Left renal pelvis (tissue), 4 donors: ENCODE results near the gene RSPH6A. TPM values are rescaled to one million over a fixed set of nuclear protein-coding genes. Genes with fewer than 3 reads are reported as not detected.
"Not testable (repeated sequence)": the region's sequence is repeated elsewhere in the genome, so short reads cannot be mapped to it uniquely, and the experiment has no call there.

Experiments
- DNase-seq, 4 donors: peaks; one replicate each; pipeline ENCODE4 v3.0.0-alpha.2; 2013; ENCODE audit warnings: low read depth in 4 of 4, low spot score in 3 of 4
- polyA plus RNA-seq, 4 donors: library from polyadenylated mRNA; unstranded; fragments of 120-200 nt; gene quantifications; one replicate each; pipeline ENCODE4 v1.2.1, GENCODE V29; 2013; ENCODE audit not compliant: insufficient read length in 4 of 4

The RSPH6A gene
- polyA plus RNA-seq, 4 donors: not detected

DNA sequence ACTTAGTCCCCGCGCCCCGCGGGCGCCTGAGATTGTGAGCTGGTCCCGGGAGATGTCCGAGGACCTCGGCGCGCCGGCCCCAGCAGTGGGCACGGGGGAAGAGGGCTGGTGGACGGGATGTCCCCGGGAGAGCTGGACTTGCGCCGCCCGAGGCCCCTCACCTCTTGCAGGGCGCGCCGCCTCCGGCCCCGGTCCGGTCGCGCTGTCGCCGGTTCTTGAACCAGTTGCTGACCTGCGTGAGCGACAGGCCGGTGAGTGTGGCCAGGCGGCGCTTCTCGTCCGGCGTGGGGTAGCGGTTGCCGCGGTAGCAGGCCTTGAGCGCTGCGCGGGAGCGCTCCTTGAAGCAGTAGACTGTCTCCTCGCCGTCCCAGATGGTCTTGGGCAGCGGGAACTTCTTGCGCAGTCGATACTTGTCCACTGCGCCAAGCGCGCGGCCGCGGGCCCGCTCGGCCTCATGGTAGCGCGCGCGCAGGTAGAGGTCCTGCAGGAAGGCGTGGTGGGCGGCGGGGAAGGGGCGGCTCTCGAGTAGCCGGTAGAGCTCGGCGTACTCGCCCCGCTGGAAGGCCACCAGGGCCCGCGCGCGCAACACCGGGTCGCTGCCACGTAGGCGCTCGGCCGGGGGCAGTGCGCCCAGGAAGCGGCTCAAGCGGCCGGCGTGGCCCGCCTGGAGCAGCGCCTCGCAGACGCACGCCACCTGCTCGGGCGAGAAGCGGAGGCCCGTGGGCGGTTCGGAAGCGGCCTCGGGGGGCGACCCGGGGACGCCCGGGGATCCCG, 47.0 kb downstream of the RSPH6A start:
- no peak for DNase-seq

DNA sequence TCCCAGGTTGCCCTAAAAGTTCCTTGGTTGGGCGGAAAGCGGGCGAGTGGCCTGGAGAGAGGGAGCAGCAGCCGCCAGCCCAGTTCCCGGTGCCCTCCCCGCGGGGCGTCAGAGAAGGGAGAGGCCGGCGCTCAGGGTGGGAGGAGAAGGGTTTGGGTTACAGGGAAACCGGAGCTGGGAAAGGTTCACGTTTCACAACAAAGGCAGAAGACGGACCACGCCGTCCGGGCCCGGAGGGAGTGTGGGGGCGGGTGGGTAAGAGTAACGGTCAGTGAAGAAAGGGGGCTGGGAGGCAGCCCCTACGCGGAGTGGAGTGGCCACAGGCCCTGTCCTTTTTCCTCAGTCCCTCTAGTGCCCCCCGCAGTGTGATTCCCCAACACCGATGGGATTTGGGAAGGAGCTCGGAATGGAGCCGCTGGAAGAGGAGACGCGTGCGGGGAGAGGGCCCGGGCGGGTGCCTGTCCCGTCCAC, 47.7 kb downstream of the RSPH6A start:
- peak; percentile 75 to 87 (median 79) for DNase-seq

DNA sequence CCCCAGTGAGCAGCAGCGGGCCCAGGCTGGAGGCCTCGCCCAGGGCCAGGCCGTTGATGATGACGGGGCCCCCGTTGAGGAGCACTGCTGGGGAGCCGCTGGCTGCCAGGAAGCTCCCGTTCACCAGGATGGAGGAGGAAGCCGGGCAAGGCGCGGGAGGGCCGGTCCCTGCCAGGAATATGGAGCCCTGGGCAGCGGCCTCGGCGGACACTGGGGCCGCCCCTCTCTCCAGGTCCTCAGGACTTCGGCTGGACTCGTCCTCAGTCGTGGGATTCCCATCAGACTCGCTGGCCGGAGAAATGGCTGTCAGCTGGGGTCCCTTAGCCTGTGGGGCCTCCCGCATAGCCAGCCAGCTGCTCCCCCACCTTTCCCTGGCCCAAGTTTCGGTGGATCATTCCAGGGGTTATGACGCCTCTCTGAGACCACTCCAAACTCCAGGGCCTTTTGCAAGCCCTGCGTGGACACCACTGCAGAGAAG, 48.2 kb downstream of the RSPH6A start:
- DNase-seq: no peak

DNA sequence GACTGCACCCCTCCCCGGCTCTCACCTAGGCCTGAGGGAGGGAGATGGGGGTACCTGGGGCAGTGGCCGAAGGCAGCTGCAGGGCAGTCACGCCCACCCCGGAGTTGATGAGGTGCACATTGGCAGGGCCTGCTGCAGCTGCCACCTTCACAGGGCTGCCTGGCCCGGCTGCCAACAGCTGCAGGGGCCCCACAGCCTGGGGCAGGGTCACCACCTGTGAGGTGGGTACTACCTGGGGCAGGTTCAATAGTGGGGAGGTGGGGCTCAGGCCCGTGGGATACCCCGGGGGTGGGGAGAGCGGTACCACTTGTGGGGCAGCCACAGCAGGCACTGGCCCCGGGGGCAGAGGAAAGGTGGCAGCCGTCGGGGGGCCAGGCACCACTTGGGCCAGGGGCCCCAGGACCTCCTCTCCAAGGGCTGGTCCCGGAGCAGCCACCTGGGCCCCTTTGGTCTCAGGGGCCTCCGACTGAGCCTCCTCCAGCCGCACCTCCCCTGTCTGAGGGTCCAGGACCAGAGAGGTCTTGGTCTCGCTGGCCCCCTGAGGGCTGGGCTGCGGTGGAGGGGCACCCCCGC, 48.7 kb downstream of the RSPH6A start:
- no peak for DNase-seq

DNA sequence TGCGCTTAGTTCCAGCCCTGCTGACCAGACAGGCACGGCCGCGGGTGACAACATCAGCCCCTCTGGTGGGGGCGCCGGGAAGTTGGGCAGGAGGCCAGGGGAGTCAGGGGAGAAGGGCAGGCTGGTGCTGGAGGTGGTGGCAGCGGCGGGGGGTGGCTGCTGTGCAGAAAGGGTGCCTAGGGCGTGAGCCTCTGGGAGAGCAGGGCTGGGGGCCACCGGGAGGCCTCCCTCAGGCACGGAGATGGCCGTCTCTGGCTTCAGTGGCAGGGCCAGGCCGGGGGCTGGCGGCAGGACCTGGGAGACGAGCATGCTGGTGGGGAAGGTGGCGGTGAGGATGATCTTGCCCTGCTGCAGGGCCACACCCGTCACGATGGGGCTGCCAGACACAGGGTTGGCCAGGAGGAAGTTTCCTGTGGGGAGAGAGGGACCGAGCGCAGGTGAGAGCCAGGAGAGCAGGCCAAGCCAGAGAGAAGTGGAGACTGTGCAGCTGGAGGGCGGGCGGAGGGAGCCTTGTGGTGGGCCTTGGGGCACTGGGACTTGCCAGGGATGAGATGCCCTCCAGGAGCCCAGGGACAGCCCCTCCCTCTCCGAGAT, 49.3 kb downstream of the RSPH6A start:
- DNase-seq: no peak

DNA sequence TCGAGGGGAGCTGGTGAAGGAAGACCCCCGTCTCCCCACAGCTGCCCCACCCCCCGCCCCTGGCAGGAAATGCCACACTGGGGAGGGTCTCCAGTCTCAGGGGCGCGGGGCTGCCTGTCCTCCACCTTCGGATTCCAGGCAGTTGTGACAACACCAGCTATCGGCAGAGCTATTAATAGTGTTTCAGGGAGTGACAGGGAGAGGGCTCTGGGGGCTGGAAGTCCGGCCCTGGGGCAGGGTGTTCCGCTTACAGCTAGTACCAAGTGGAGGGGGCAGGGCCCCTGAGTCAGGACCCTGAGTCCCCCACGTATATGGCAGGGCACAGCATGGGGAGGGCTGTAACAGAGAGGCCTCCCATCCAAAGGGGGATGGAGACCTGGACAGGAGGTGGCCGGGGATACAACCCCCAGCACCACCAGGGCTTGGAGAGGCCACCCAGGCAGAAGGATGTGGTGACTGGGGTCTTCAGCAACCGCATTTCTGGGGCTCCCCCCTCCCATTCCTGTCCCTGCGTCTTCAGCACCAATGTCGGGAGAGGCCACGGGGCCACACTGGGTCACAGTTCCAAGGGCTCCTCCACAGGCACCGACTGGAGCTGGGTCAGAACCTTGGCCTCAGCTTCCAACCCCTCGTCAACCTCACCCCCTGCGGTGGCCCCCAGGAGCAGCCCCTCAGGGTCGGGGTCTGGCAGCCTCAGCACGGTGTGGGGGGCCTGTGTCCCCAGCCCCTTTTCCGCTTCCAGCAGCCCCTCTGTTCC, 50.0 kb downstream of the RSPH6A start:
- no peak for DNase-seq

DNA sequence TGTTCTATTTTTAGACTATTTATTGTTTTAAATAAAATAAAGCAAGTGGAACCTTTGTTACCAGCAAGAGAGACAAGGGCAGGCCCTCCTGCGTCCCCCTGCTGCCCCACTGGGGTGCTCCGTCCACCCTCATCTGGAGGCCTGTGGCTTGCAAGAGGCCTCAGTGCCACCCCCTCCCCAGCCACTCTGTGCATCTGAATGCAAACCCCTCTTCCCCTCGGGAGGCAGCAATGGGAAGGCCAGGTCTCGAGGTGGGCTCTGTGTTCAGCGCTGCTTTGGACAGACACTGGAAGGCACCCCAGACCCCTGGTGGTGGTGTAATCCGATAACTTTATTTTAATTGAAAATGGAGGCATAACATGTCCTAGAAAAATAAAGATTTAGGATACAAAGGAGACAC, 50.6 kb downstream of the RSPH6A start:
- DNase-seq: no peak

DNA sequence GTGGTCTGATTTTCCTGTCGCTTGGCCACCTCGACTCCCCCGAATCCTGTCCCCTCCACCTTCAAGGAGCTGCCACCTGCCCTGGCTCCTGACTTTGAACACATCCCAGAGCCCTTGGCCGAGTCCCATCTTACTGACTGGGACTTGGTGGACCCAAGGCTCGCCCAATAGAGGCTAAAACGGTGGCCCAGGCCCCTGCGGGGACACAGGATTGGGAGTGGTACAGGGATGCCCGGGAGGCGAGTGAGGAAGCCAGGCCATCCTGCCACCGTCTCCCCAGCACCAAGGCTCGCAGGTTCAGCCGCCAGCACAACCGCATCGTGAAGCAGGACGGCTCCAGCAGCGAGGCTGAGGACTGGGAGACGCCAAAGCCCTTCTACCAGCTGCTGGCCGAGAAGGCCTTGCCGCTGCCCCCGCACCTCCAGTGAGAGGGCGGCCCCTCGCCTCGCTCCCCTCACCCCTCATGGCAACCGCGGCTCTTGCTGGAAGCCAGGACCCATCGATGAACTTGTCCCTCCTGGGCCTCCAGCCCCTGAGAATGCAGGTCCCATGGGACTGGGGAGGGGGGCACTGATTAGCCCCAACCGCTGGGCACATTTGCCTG, 51.3 kb downstream of the RSPH6A start:
- no peak for DNase-seq

DNA sequence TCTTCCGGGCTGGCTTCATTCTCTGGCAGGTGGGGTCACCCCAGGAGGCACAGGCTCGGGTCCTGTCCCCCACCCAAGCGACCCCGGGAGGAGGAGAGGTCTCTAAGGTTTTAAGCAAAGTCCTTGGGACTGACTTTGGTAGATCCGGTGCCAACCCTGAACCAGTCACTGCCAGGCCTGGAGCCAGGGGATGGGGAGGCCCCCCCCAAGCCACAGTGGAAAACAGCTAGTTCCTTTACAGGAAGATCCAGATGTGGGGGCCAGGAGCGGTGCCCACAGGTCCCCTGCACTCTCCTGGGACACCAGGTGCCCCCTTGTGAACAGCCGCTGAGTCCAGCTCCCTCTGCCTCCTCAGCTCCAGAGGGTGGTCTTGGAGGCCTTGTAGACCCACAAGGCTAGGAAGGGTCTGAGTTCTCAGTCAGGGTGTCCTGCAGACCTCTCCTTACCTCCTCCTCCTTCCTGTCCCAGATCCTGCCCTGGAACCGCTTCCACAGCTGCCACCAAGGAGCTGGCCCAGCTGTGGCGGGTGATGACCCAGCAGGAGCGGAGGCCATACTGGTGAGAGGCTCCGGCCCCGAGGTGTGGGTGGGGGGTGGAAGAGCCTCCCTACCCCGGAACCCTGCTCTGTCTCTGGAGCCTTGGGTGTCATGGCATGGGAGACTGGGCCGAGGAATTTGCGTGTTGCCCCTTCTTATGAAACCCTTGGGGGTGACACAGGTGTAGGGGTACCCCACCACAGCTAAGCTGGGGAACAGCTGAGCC, 52.1 kb downstream of the RSPH6A start:
- no peak for DNase-seq

DNA sequence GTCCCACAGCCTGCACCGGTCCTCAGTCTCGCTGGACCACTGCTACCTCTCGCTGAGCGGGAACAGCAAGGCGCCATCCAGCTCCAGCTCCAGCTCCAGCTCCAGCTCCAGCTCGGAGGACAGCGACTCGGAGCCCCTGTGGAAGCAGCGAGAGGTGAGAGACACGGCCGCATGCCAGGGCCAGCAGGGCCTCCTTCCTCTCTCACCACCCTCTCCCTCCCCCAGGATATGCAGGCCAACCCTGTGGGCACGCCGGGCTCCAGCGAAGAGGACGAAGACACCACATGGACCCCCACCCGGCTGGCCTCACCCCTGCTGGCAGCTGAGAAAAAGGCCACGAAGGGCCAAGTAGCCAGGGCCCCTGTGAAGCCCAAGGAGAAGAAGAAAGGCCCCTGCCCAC, 53.4 kb downstream of the RSPH6A start:
- DNase-seq: no peak

DNA sequence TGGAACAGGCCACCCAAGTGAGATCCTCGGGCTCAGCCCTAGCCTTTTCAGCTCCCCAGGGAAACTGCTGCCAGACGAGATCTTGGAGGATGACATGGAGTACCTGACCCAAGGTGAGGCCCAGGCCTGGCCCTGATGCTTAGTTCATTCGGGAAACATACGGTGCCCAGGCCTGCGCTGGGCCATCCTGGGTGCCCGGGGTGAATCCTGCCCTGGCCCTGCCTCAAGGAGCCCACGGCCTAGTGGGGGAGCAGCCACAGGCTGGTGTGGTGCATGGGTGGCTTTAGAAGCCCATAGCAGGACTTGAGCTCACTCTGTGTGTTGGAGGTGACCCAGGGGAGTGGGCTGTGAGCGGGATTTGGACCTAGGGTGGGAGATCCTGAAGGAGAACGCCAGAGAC, 56.2 kb downstream of the RSPH6A start:
- no peak for DNase-seq

DNA sequence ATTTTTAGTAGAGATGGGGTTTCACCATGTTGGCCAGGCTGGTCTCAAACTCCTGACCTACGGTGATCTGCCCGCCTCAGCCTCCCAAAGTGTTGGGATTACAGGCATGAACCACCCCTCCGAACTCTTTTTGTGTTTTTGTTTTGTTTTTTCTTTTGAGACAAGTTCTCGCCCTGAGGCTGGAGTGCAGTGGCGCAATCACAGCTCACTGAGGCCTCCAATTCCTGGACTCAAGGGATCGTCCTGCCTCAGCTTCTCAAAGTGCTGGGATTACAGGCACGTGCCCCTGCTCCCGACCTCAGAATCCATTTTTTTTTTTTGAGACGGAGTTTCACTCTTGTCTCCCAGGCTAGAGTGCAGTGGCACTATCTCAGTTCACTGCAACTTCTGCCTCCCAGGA, 57.4 kb downstream of the RSPH6A start:
- no peak for DNase-seq

DNA sequence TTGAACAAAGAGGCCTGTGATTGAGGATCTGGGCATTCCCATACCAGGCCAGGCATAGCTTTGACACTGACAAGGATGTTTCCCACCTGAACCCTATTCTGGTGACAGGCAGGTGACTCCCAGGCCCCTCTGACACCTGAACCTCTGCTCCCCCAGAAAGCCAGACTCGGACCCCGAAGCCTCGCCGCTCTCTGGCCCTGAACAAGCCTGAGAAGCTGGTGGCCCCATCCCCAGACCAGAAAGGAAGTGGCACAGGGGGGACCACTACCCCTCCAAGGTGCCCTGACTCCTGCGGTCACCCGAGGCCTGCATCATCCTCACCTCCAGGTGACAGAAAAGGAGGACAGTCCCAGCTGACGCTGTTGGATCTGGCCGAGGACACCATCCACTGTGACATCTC, 60.8 kb downstream of the RSPH6A start:
- DNase-seq: no peak

DNA sequence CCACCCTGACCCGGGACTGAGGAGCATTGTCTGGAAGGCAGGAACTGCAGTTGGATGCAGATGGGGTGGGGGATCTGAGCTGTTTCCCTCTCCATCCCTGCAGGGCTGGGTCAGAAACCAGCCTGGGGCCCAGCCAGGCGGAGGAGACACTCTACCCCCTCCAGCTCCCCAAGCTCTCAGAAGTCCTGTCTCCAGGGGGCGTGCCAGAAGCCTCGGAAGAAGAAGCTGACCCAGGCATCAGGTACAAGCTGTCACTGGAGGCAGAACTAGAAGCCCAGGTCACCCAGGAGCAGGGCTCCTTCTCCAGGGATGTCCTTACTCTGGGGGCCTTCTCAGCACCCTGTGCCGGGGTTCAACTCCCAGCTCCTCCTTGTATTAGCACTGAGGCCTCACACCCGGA, 61.6 kb downstream of the RSPH6A start:
- DNase-seq: no peak

DNA sequence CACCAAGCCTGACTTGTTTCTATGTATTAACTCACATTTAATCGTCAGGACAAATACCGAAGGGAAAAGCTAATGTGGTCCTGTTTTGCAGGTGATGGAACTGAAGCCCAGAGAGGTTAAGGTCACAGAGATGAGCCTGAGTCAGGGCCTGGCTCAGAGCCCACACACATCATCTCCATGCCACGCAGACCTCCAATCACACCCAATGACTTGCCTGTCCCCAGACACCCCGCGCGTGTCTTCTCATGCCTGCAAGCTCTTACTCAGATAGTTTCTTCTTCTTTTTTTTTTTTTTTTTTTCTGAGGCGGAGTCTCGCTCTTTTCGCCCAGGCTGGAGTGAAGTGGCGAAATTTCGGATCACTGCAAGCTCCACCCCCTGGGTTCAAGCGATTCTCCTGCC, 62.5 kb downstream of the RSPH6A start:
- no peak for DNase-seq

DNA sequence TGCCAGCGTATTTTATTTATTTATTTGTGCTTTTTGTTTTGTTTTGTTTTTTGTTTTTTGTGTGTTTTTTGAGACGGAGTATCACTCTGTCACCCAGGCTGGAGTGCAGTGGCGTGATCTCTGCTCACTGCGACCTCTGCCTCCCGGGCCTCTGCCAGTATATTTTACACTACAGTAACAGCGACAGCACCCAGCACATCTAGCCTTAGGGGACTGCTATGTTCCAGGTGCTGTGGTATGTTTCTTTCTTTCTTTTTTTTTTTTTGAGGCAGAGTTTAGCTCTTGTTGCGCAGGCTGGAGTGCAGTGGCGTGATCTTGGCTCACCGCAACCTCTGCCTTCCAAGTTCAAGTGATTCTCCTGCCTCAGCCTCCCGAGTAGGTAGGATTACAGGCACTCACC, 63.6 kb downstream of the RSPH6A start:
- DNase-seq: not testable (repeated sequence)

DNA sequence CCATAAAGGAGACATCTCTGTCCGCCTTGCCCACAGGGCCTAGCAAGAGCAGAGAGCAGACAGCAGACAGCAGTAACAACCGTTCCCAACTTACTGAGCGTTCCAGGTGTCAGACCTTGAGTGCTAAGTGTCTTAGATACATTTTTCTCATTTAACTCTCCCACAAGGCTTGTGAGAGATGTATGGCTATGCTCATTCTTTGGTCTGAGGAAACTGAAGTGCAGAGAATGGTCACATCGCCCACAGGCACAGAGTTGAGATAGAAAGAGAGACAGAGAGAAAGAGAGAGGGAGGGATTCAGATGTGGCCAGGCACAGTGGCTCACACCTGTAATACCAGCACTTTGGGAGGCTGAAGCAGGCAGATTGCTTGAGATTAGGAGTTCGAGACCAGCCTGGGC, 67.6 kb downstream of the RSPH6A start:
- no peak for DNase-seq

DNA sequence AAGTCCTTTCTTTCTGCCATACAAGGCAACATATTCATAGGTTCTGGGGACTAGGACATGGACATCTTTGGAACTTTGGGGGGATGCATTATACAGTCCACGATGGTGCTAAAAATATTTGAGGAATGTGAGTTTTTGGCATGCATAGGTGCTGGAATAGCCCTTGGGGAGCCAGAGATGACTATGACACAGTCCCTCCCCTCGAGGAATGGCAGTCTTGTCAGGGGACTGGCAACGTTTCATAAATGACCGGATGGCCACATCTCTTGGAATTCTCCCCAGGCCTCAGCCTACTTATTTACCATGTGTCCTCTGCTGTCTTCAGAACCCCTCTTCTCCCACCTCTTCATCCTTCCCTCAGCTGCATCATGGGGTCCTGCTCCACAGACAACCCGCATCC, 68.2 kb downstream of the RSPH6A start:
- DNase-seq: no peak
